ENCODE measurements around the gene NTRK1. TPM values are rescaled to one million over a fixed set of nuclear protein-coding genes. Genes with fewer than 3 reads are reported as not detected.
A peak's percentile ranks its signal among the peaks of the same experiment; 100 is the strongest.

Gene NTRK1
- total RNA-seq (2014; rRNA removed; shearing (Covaris generic)) = 0.11 TPM in 1 of 2 replicates, not detected in the other
- 0.08 and 0.09 TPM in 2 replicates for polyA plus RNA-seq (2016; fragmentation: Nextera tagmentation; extraction: Ambion mirVana)

GRCh38 chr1:156860628-156861423 is at the start of gene NTRK1:
TSS of gene NTRK1 (plus strand) at chr1:156860865. CDS start at chr1:156860935, 70 bp downstream.
- Histone ChIP-seq H2AFZ (peak within 1 kb of the TSS; percentile 65), H3K27ac (no peak within 1 kb of the TSS), H3K4me3 (peak within 1 kb of the TSS; percentile 68), H3K9me2 (ENCODE audit: insufficient read depth) (no peaks in the 10 kb centered on the region), H3F3A (ENCODE audit: insufficient read depth) (no peaks in the 10 kb centered on the region), H3K4me1 (ENCODE audit: insufficient read depth) (0 out of 2 replicates have a peak, but pooled peaks cover 3% of the 10 kb centered on the region), H4K20me1 (ENCODE audit: insufficient read depth) (no peaks in the 10 kb centered on the region), H3K79me2 (ENCODE audit: insufficient read depth) (no peaks in the 10 kb centered on the region), H3K4me2 (ENCODE audit: unreplicated experiment) (peak within 1 kb of the TSS; percentile 82), H3K9ac (no peak within 1 kb of the TSS), H3K9me3 (ENCODE audit: low read depth) (no peaks in the 10 kb centered on the region), H3K36me3 (ENCODE audit: low read depth) (no peaks in the 10 kb centered on the region), H3K27me3 (replicated peaks; ENCODE audit: insufficient read depth) (peaks cover 18% of the 10 kb centered on the region)
- TF ChIP-seq EZH2phosphoT487 (IDR thresholded peaks at IDR 0.05; ENCODE audit: insufficient read depth, low read depth) (no peak), EZH2 (IDR thresholded peaks at IDR 0.05; ENCODE audit: insufficient read depth, poor library complexity, severe bottlenecking) (no peak)
- DNase-seq = peak; percentile 61
- in situ Hi-C loops (cut with MboI) = no loop called here
- 6 to 8% methylated on average over 43 to 69 of the region's 69 CpGs for WGBS, 2 experiments (ENCODE audit: low coverage in 1 of 2, low lambda C conversion rate in 2 of 2, missing lambda C conversion rate in 2 of 2)

- no peak overlapping the region for H3K9ac ChIP-seq
- H3K9me2 ChIP-seq (ENCODE audit: insufficient read depth) = no peaks in the 10 kb centered on the region
- WGBS, 2 experiments (ENCODE audit: low coverage in 1 of 2, low lambda C conversion rate in 2 of 2, missing lambda C conversion rate in 2 of 2) = 63 to 75% methylated on average over 4 of the region's 4 CpGs
- no peaks in the 10 kb centered on the region for H4K20me1 ChIP-seq (ENCODE audit: insufficient read depth)
- H3K79me2 ChIP-seq (ENCODE audit: insufficient read depth) = no peaks in the 10 kb centered on the region
- H2AFZ ChIP-seq = no peak overlapping the region
- H3K27me3 ChIP-seq (replicated peaks; ENCODE audit: insufficient read depth) = no peaks in the 10 kb centered on the region
- H3F3A ChIP-seq (ENCODE audit: insufficient read depth) = peaks cover 3% of the 10 kb centered on the region
- TF ChIP-seq EZH2phosphoT487 (IDR thresholded peaks at IDR 0.05; ENCODE audit: insufficient read depth, low read depth) = no peak
- no peaks in the 10 kb centered on the region for H3K9me3 ChIP-seq (ENCODE audit: low read depth)
- no peak overlapping the region for H3K27ac ChIP-seq
- H3K4me1 ChIP-seq (ENCODE audit: insufficient read depth) = peaks cover 27% of the 10 kb centered on the region
- no peak overlapping the region for H3K4me2 ChIP-seq (ENCODE audit: unreplicated experiment)
- no peaks in the 10 kb centered on the region for H3K36me3 ChIP-seq (ENCODE audit: low read depth)
- H3K4me3 ChIP-seq = no peak overlapping the region
- no peak for DNase-seq
- in situ Hi-C loops (cut with MboI) = no loop called here
These were observed 49.5 kb upstream of the NTRK1 start for GRCh38 chr1:156811168-156811567.

GRCh38 chr1:156812293-156812990 is 48.2 kb upstream of the NTRK1 start:
- in situ Hi-C loops (cut with MboI) = no loop called here
- no peak overlapping the region for H3K4me2 ChIP-seq (ENCODE audit: unreplicated experiment)
- TF ChIP-seq EZH2phosphoT487 (IDR thresholded peaks at IDR 0.05; ENCODE audit: insufficient read depth, low read depth) = no peak
- TF ChIP-seq EZH2 (IDR thresholded peaks at IDR 0.05; ENCODE audit: insufficient read depth, poor library complexity, severe bottlenecking) = no peak

GRCh38 chr1:156813298-156813697 is 47.4 kb upstream of the NTRK1 start:
- peak overlapping the region; percentile 57 for H3K9ac ChIP-seq
- DNase-seq = no peak
- no peaks in the 10 kb centered on the region for H4K20me1 ChIP-seq (ENCODE audit: insufficient read depth)
- no peaks in the 10 kb centered on the region; the same call in 1 of the 2 replicates for H3F3A ChIP-seq (ENCODE audit: insufficient read depth)
- H2AFZ ChIP-seq = peak overlapping the region; percentile 80
- H3K9me3 ChIP-seq (ENCODE audit: low read depth) = no peaks in the 10 kb centered on the region
- peak overlapping the region; percentile 72 for H3K4me2 ChIP-seq (ENCODE audit: unreplicated experiment)
- no peak for TF ChIP-seq EZH2 (IDR thresholded peaks at IDR 0.05; ENCODE audit: insufficient read depth, poor library complexity, severe bottlenecking)
- TF ChIP-seq EZH2phosphoT487 (IDR thresholded peaks at IDR 0.05; ENCODE audit: insufficient read depth, low read depth) = no peak
- H3K27ac ChIP-seq = no peak overlapping the region
- in situ Hi-C loops (cut with MboI) = no loop called here
- no peaks in the 10 kb centered on the region for H3K27me3 ChIP-seq (replicated peaks; ENCODE audit: insufficient read depth)
- WGBS, 2 experiments (ENCODE audit: low coverage in 1 of 2, low lambda C conversion rate in 2 of 2, missing lambda C conversion rate in 2 of 2) = 67 to 69% methylated on average over 10 of the region's 10 CpGs
- H3K4me1 ChIP-seq (ENCODE audit: insufficient read depth) = peaks cover 33% of the 10 kb centered on the region
- H3K79me2 ChIP-seq (ENCODE audit: insufficient read depth) = no peaks in the 10 kb centered on the region
- H3K9me2 ChIP-seq (ENCODE audit: insufficient read depth) = no peaks in the 10 kb centered on the region
- H3K36me3 ChIP-seq (ENCODE audit: low read depth) = no peaks in the 10 kb centered on the region
- H3K4me3 ChIP-seq = peak overlapping the region; percentile 55

More at GRCh38 chr1:156812293-156812990, 48.2 kb upstream of the NTRK1 start:
- H3K9me3 ChIP-seq (ENCODE audit: low read depth) = no peaks in the 10 kb centered on the region
- no peaks in the 10 kb centered on the region for H3K36me3 ChIP-seq (ENCODE audit: low read depth)
- 95 to 99% methylated on average over 10 of the region's 10 CpGs for WGBS, 2 experiments (ENCODE audit: low coverage in 1 of 2, low lambda C conversion rate in 2 of 2, missing lambda C conversion rate in 2 of 2)
- H3K4me1 ChIP-seq (ENCODE audit: insufficient read depth) = peaks cover 33% of the 10 kb centered on the region
- no peaks in the 10 kb centered on the region; the same call in 1 of the 2 replicates for H3F3A ChIP-seq (ENCODE audit: insufficient read depth)
- H4K20me1 ChIP-seq (ENCODE audit: insufficient read depth) = no peaks in the 10 kb centered on the region
- H3K9me2 ChIP-seq (ENCODE audit: insufficient read depth) = no peaks in the 10 kb centered on the region
- peak; percentile 50 for DNase-seq
- H2AFZ ChIP-seq = no peak overlapping the region
- no peaks in the 10 kb centered on the region for H3K27me3 ChIP-seq (replicated peaks; ENCODE audit: insufficient read depth)
- no peak overlapping the region for H3K4me3 ChIP-seq
- no peak overlapping the region for H3K9ac ChIP-seq
- no peak overlapping the region for H3K27ac ChIP-seq
- no peaks in the 10 kb centered on the region for H3K79me2 ChIP-seq (ENCODE audit: insufficient read depth)
